Body of pancreas (tissue), 4 donors: ENCODE results near the gene THTPA. TPM values are rescaled to one million over a fixed set of nuclear protein-coding genes. Genes with fewer than 3 reads are reported as not detected.

ENCODE experiments used
- ATAC-seq: fragments of 150-250 bp; one replicate; pipeline ENCODE4 v1.9.1; 2016
- DNase-seq, 4 donors: peaks; one replicate each; pipeline ENCODE4 v3.0.0-alpha.2; 2019
- H3K27ac ChIP-seq, 4 donors: fragments of 200-600 bp; sonication (generic); 1 replicate in 3 of 4; 2 replicates in 1 of 4; pipeline versions ENCODE4 v1.5.1 to v1.6.1; 2016 to 2019; ENCODE audit warnings: mild to moderate bottlenecking in 1 of 4, mixed read lengths in 1 of 4, moderate library complexity in 1 of 4
- H3K27me3 ChIP-seq, 2 donors: fragments of 200-600 bp; sonication (generic); one replicate each; pipeline ENCODE4 v1.6.0; 2016; ENCODE audit warnings: mild to moderate bottlenecking in 1 of 2
- H3K36me3 ChIP-seq, 2 donors: fragments of 200-600 bp; sonication (generic); replicated peaks in 1 of 2; 2 replicates each; pipeline ENCODE4 v1.5.1; 2016; ENCODE audit warnings: low read depth in 2 of 2; ENCODE audit not compliant: insufficient read depth in 1 of 2
- H3K4me1 ChIP-seq: fragments of 200-600 bp; sonication (generic); one replicate; pipeline ENCODE4 v1.6.0; 2016
- H3K4me3 ChIP-seq, 2 donors: fragments of 200-600 bp; sonication (generic); 1 replicate in 1 of 2; 2 replicates in 1 of 2; pipeline ENCODE4 v1.5.1; 2016 to 2019
- H3K9me3 ChIP-seq, 3 donors: fragments of 200-600 bp; sonication (generic); 1 replicate in 2 of 3; 2 replicates in 1 of 3; pipeline ENCODE4 v1.5.1; 2016
- CTCF ChIP-seq, 7 experiments: fragments of 450-650 bp in 4 of 7; fragments of 200-600 bp in 3 of 7; sonication (generic) in 3 of 7; IDR thresholded peaks; one replicate each; pipeline ENCODE4 v1.5.1; 2016 to 2019; ENCODE audit warnings: antibody characterized with exemption in 7 of 7
- POLR2A ChIP-seq, 3 donors: fragments of 450-650 bp; IDR thresholded peaks; one replicate each; pipeline ENCODE4 v1.6.1; 2016; ENCODE audit warnings: antibody characterized with exemption in 3 of 3, mild to moderate bottlenecking in 2 of 3
- WGBS, 2 donors: methylation state at CpG; one replicate each; pipeline ENCODE4 v1.1.5; 2017; 5-methylcytosine and 5-hydroxymethylcytosine counted together
- intact Hi-C: fragments of 100-400 bp; cut with DNase I; formaldehyde crosslinking; loops from one replicate; pipeline ENCODE4 v1.15.1; 2023
- total RNA-seq, 2 donors: library from RNA; depleted of rRNA; stranded (reverse); fragments of >200 nt; gene quantifications; one replicate each; pipeline ENCODE4 v1.1.0, GENCODE V29; 2016

THTPA gene
- total RNA-seq, 2 donors from 2014 or later = 11.7 to 43.2 TPM

GRCh38 chr14:23521785-23522640 lies 34.1 kb upstream of the THTPA start:
- Histone ChIP-seq H3K27ac (no peak overlapping the region), H3K4me3 (no peak overlapping the region), H3K4me1 (no peaks in the 10 kb centered on the region), H3K9me3 (no peaks in the 10 kb centered on the region), H3K27me3 (no peaks in the 10 kb centered on the region), H3K36me3 (no peaks in the 10 kb centered on the region)
- 81 to 83% methylated on average over 13 to 17 of the region's 20 CpGs for WGBS, 2 donors
- no peak for DNase-seq
- no peak for ATAC-seq
- TF ChIP-seq POLR2A (IDR thresholded peaks at IDR 0.05) (no peak), CTCF (IDR thresholded peaks at IDR 0.05) (no peak)
- intact Hi-C loops = no loop called here

- Histone ChIP-seq H3K9me3 (no peaks in the 10 kb centered on the region), H3K27me3 (no peaks in the 10 kb centered on the region), H3K4me3 (no peak overlapping the region), H3K4me1 (no peaks in the 10 kb centered on the region), H3K36me3 (no peaks in the 10 kb centered on the region), H3K27ac (no peak overlapping the region)
- TF ChIP-seq POLR2A (IDR thresholded peaks at IDR 0.05) = no peak
- TF ChIP-seq CTCF (IDR thresholded peaks at IDR 0.05) = no peak
- ATAC-seq = no peak
- intact Hi-C loops = no loop called here
- no peak for DNase-seq
- 87 to 90% methylated on average over 9 of the region's 9 CpGs for WGBS, 2 donors
Measured at GRCh38 chr14:23522643-23523198, 33.4 kb upstream of the THTPA start.

DNA sequence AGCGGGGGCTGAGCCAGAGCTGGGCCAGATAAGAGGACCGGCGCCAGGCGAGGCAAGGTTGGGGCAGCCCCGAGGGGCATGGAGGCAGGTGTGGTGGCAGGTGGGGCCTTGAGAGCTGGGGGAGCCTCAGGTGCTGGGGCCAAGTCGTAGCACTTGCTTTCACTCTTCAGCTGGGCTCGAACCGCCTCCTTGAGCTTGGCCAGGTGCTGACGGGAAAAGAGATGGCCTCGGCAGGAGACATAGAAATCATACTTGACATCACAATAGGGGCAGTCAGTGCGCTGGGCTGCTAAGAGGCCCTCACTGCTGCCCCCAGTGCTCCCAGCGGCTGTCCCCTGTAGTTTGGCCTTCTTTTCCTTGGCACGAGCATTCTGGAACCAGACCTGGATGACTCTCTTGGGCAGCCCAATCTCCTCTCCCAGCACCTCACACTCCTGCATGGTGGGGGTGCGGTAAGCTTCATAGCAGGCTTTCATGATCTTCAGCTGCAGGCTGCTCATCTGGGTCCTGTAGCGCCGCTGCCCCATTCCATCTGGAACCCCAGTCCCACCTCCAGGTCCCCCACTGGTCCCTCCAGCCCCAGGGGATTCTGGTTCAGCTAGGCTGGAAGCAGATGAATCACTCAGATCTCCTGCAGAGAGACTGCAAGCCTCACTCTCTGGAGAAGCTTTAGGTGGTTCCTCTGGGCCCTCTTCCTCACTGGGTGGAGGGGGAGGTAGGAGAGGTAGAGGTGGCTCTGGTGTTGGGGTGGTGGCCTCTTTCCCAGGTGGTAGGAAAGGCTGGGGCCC lies 32.6 kb upstream of the THTPA start:
- Histone ChIP-seq H3K27ac (no peak overlapping the region), H3K27me3 (no peaks in the 10 kb centered on the region), H3K4me1 (no peaks in the 10 kb centered on the region), H3K36me3 (no peaks in the 10 kb centered on the region), H3K9me3 (no peaks in the 10 kb centered on the region), H3K4me3 (no peak overlapping the region)
- TF ChIP-seq CTCF (IDR thresholded peaks at IDR 0.05) (no peak), POLR2A (IDR thresholded peaks at IDR 0.05) (no peak)
- DNase-seq (no peak), ATAC-seq (no peak)
- WGBS, 2 donors = 86 to 93% methylated on average over 16 of the region's 16 CpGs
- intact Hi-C loops = no loop called here

DNA sequence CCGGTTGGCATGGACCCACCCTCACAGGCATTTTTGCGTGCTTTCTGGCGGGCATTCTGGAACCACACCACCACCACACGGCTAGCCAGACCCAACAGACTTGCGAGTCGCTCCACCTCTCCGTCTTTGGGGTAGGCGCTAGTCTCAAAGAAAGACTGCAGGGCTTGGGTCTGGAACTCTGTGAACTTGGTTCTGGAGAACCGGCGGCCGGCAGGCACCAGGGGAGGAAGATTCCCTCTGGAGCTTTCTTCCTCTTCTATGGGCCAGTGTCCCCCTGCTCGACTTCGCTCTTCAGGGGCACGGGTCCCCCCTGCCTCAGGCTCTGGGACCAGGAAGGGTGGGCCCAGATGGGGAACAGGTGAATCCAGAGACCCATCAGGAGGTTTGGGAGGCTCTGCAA lies 31.1 kb upstream of the THTPA start:
- ATAC-seq = no peak
- no peak overlapping the region for H3K4me3 ChIP-seq
- intact Hi-C loops = no loop called here
- no peaks in the 10 kb centered on the region for H3K27me3 ChIP-seq
- H3K36me3 ChIP-seq = no peaks in the 10 kb centered on the region
- DNase-seq = no peak
- 88 to 92% methylated on average over 12 to 14 of the region's 14 CpGs for WGBS, 2 donors
- H3K4me1 ChIP-seq = no peaks in the 10 kb centered on the region
- no peak overlapping the region for H3K27ac ChIP-seq
- no peaks in the 10 kb centered on the region for H3K9me3 ChIP-seq
- TF ChIP-seq POLR2A (IDR thresholded peaks at IDR 0.05) (no peak), CTCF (IDR thresholded peaks at IDR 0.05) (no peak)
